GM18519 (cell line): ENCODE measurements around the gene LSM4.
"Not testable (repeated sequence)": the region's sequence is repeated elsewhere in the genome, so short reads cannot be mapped to it uniquely, and the experiment has no call there.

Source experiments
- ATAC-seq: cut with Tn5 transposase; IDR thresholded peaks from one replicate; pipeline ENCODE4 v1.9.1; 2021; ENCODE audit warnings: mild to moderate bottlenecking, moderate library complexity; ENCODE audit not compliant: unreplicated experiment, low FRiP score

LSM4 gene

DNA sequence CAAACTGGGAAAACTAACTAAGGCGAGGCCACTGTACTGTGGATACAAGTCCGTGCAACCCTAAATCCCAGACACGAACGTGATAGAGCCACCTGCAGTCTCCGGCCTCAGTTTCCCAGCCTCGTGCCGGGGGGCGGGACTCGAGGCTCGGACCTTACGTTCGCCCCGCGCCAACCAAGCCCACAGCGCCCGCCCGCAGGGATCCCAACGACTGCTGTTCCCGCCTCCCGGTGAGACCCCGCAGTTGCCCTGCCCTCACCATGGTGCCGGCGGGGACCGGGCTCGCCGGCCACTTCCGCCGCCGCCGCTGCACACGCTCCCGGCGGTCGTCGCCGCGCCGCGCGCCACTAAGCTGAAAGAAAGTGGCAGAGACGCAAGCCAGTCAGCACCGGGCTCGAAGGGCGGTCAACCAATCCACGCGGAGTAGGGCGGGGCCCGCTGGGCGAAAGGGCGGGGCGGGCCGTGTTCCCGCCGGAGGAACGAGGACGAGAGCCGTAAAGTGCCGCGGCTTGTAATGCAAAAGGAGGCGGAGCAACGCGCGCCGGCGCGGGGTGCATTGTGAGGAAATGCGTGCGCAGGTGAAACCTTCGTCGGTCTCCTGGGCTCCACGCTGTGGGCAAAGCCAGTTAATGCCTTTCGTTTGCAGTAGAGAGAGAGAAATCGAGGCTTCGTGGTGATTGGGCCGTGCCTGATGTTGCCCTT lies at the start of gene LSM4:
LSM4 (minus strand) TSS at position 318 of the 702 bp plus-strand sequence; CDS start at position 262, 56 bp downstream.
- peak; percentile 85 for ATAC-seq

GRCh38 chr19:18368504-18369222 lies 45.8 kb upstream of the LSM4 start:
- ATAC-seq: no peak

GRCh38 chr19:18366021-18366435 lies 43.2 kb upstream of the LSM4 start:
- no peak for ATAC-seq

- ATAC-seq: no peak
Observed at GRCh38 chr19:18364826-18365528, 42.1 kb upstream of the LSM4 start.

- ATAC-seq: not testable (repeated sequence)
Observed at GRCh38 chr19:18364277-18364825, 41.5 kb upstream of the LSM4 start.

DNA sequence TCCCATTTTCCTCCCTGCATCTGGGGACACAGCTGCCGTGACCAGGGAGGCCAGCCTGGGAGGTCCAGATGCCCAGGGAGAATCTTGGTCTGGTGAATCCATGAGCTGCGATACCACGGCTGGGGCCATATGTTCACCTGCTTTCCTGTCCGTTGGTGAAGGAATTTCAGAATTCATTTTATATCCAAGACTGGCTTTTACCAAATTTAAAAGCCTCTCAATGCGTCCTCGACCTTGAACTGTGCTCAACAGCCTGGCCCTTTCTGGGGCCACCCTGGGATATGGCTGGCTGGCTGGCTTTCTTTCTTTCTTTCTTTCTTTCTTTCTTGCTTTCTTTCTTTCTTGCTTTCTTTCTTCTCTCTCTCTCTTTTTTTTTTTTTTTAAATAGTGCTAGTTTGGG lies 40.9 kb upstream of the LSM4 start:
- ATAC-seq: no peak

DNA sequence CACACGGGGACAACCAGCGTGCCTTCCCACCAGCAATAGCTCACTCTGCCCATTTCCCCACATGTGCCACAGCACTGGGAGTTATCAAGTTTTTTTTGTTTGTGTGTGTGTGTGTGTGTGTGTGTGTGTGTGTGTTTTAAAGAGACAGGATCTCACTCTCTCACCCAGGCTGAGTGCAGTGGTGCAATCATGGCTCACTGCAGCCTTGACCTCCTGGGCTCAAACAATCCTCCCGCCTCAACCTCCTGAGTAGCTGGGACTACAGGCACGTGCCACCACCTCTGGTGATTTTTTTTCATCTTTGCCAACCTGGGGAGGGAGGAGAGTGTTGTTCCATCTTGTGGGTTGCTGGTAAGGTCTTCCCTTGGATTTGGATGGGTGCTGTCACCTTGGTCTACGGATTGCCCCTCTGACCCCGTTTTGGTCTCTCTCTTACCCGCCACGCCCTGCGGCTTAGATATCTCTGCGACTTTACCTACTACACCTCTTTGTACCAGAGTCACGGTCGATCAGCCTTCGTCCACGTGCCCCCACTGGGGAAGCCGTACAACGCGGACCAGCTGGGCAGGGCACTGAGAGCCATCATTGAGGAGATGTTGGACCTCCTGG lies 40.2 kb upstream of the LSM4 start:
- no peak for ATAC-seq

DNA sequence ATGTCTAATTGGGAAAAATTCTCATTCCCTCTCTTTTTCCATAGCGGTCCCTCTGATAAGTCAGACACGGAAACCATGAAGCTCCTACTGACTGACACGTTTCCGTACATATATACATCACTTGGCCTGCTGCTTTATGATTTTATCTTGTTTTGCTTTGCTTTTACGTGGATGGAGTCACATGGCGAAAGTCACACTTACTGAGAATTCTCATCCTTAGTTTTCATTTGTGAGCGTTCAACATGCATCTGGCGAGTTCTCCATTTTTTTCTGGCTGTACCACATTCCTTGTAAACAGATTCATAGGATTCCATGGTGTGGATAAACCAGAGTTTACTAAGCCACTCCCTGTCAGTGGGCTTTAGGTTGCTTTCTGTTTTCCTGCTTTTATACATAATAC lies 38.8 kb upstream of the LSM4 start:
- no peak for ATAC-seq

- ATAC-seq: no peak
Observed at GRCh38 chr19:18357041-18357440, 34.2 kb upstream of the LSM4 start.

GRCh38 chr19:18354743-18355142 lies 31.9 kb upstream of the LSM4 start:
- not testable (repeated sequence) for ATAC-seq

GRCh38 chr19:18353378-18354005 lies 30.6 kb upstream of the LSM4 start:
- no peak for ATAC-seq

- no peak for ATAC-seq
Observed at GRCh38 chr19:18351544-18351943, 28.7 kb upstream of the LSM4 start.

GRCh38 chr19:18350490-18350889 lies 27.6 kb upstream of the LSM4 start:
- ATAC-seq: no peak

GRCh38 chr19:18349524-18350128 lies 26.8 kb upstream of the LSM4 start:
- no peak for ATAC-seq

DNA sequence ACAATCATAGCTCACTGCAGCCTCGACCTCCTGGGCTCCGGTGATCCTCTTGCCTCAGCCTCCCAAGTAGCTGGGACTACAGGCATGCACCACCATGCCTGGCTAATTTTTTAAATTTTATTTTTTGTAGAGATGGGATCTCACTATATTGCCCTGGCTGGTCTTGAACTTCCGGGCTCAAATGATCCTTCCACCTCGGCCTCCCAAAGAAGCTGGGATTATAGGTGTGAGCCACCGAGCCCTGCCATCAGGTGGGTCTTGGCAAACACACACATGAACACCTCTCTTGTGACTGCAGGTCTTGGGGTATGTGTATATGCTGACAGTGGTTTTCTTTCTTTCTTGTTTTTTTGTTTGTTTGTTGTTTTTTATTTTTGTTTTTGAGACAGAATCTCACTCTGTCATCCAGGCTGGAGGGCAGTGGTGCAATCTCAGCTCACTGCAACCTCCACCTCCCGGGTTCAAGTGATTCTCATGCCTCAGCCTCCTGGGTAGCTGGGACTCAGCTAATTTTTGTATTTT lies 26.0 kb upstream of the LSM4 start:
- ATAC-seq: not testable (repeated sequence)

DNA sequence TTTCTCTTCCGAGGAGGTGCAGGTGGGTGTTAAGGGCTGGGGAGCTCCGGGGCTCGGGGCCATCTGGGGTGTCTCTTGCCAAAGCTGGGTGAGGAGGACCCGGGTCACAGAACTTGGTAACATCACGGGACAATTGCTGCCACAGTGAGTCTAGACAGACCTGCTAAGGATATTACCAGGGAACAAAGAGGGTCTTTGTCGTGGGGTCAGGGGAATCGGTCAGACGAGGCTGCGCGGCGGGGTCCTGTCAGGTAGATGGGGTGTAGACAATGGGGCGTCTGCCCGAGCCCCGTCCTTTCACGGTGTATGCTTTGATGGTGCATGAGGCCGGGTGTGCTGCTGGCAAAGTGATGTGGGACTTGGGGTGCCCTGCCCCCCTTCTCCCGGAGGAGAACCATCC lies 25.3 kb upstream of the LSM4 start:
- ATAC-seq: no peak

DNA sequence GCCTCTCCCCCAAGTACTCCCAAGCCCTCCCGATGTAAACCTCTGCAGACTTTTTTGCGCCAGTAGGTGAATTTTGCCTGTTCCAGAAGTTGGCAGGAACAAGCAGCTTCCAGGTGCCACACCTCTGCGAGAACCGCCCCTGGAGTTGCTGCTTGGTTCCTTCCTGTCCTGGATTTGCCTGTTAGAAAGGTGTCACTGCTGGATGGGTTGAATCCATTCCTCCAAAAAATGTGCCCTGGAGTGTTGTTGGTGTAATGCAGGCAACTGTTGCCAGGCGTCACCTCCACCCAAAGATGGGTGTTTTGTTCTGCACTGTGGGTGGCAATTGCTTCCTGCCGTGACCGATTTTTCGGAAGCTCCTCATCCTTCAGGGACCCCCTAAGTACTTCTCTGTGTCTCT lies 23.2 kb upstream of the LSM4 start:
- no peak for ATAC-seq

- ATAC-seq: no peak
Observed at GRCh38 chr19:18345296-18345695, 22.4 kb upstream of the LSM4 start.

- ATAC-seq: no peak
Observed at GRCh38 chr19:18344582-18344950, 21.7 kb upstream of the LSM4 start.
